NCI-H2196 (cell line): ENCODE measurements around the gene MMP28.

ENCODE experiments used
- DNase-seq: peaks from one replicate; lab custom pipeline; 2025; ENCODE audit not compliant: unreplicated experiment; lab: John Stamatoyannopoulos, UW

Gene MMP28

GRCh38 chr17:35745749-35746320, 49.6 kb downstream of the MMP28 start:
- DNase-seq: no peak

GRCh38 chr17:35745246-35745645, 50.2 kb downstream of the MMP28 start:
- DNase-seq: no peak

DNA sequence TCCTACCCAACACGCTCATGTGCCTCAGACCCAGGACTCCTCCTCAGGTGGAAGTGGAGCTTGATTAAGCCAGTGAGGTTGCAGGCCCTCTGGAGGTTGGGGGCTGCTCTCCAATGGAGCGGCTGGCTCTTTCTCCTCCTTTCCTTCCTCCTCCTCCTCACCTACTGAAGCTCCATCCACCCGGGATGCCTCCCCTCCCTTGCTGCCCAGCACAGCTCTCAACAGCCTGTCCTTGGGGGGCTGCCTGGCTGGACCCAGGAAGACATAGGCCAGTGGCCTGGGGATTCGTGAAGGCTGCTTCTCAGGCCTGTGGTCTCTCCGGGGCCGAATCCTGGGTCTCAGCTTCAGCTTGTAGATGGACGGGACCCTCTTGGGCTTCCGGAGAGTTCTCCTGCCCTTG, 50.6 kb downstream of the MMP28 start:
- DNase-seq: no peak

GRCh38 chr17:35743626-35744328, 51.7 kb downstream of the MMP28 start:
- no peak for DNase-seq

DNA sequence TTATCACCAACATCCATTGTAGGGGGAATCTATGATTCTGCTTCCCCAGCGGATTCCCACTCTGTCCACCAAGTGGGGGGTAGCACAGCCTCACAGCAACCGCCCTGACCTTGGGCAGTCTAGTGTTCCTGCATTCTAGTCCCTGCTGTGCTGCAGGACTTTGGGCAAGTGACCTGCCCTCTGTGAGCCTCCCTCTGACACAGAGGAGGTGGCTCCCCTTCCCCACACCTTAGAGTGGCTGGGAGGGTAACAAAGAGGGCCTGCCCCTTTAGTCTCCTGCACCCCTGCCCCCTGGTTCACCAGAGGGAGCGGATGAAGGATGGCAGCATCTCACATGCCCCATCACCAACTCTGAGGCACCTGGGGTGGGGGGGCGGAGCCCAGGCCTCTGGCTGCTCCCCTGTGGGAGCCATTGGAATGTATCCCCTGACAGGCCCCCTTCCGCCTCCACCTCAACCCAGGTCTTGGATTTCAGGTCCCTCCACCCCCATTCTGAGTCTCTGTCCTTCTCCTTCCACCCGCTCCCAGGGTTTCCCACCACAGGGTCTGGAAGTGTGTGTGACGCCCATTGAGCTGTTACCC, 52.5 kb downstream of the MMP28 start:
- no peak for DNase-seq

DNA sequence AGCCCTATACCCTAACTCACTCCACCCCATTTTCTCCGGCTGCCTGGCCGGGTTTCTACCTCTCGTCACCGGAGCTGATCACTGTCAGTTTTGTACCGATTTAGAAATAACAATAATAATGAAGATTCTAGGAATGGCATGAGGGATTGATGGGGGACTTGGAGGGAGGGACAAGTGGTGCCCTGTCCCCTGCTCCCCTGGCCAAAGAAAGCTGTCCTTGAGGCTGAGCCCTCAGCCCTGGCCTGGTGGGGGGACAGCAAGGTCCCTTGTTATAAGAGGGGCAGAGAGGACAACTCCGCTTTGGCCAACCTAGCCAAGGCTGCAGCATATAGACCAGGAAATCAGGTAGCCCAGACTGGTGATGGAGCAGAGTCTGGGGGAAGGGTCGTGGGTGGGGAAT, 52.9 kb downstream of the MMP28 start:
- no peak for DNase-seq

GRCh38 chr17:35740997-35741931, 54.2 kb downstream of the MMP28 start:
- no peak for DNase-seq

DNA sequence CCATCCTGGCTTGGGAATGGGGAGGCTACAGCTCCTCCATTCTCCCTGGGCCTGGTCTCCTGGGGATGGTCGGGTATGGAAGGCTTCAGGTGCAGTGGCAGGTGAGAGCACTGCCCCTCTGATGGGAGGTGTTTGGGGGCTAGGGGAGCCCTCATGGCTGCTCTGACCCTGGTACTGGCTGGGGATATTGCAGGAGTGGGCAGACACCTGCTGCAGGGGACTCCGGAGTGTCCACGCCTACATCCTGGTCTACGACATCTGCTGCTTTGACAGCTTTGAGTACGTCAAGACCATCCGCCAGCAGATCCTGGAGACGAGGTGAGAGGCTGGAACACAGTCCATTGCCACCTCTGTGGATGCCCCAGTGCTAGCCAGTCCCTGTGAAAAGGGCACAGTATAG, 55.2 kb downstream of the MMP28 start:
- no peak for DNase-seq

GRCh38 chr17:35738519-35739133, 56.8 kb downstream of the MMP28 start:
- no peak for DNase-seq

GRCh38 chr17:35736236-35736635, 59.2 kb downstream of the MMP28 start:
- no peak for DNase-seq

DNA sequence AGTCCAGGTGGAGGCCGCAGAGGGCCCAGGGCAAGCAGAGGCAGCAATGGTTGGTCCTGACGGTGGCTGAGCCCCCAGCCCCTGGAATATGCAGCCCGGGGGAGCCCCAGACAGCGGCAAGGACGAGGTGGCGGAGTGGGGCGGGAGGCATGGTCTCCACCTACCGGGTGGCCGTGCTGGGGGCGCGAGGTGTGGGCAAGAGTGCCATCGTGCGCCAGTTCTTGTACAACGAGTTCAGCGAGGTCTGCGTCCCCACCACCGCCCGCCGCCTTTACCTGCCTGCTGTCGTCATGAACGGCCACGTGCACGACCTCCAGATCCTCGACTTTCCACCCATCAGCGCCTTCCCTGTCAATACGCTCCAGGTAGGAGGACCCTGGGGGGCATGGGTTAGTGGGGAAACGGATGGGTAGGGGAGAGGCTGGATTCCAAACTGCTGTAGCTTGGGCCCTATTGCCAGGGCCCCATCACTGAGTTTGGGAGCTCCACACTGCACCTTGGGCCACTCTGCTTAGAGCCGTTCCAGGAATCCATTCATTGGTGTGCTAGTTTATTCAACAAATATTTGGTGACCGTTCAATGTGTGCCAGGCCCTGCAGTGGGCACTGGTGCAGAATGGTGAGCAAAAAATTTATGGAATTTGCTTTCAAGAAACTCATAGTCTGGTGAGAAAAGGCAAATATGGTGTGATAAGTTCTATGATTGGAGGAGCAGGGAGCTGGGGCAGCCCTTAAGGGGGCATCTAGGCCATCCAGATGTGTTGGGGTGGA, 60.2 kb downstream of the MMP28 start:
- no peak for DNase-seq

DNA sequence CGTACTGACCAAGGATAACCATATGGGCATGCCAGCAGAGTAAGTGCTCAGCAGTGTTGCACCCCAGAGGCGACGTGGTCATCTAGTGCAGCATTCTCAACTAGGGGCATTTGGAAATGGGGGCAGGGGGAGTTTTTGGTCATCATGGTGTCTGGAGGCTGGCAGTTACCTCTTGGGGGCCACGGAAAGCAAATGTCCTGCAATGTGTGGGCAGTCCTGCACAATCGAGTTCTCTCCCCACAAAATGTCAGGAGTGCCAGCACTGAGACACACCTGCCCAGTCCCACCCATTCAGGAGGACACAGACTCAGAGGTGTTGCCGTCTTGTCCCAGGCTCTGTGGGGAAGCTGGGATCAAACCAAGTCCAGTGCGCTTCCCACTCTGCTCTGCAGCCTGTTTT, 61.0 kb downstream of the MMP28 start:
- DNase-seq: no peak

- DNase-seq: no peak
These were observed 62.1 kb downstream of the MMP28 start for GRCh38 chr17:35733366-35733765.

DNA sequence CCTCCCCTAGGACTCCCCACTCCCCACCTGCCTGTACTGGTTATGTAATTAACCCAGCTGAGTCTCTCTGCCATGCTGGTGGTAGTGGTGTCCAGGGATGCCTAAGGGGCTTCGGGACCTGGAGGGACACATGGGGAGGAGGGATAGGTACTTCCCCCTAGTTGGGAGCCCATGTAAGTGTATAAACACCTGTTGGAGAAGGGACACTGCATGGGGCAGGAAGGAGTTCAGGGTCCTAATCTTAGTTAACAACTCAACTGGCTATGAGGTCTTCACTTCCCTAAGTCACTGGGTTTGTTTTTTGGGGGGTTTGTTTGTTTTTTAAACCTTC, 62.7 kb downstream of the MMP28 start:
- DNase-seq: no peak

GRCh38 chr17:35731917-35732805, 63.3 kb downstream of the MMP28 start:
- no peak for DNase-seq

DNA sequence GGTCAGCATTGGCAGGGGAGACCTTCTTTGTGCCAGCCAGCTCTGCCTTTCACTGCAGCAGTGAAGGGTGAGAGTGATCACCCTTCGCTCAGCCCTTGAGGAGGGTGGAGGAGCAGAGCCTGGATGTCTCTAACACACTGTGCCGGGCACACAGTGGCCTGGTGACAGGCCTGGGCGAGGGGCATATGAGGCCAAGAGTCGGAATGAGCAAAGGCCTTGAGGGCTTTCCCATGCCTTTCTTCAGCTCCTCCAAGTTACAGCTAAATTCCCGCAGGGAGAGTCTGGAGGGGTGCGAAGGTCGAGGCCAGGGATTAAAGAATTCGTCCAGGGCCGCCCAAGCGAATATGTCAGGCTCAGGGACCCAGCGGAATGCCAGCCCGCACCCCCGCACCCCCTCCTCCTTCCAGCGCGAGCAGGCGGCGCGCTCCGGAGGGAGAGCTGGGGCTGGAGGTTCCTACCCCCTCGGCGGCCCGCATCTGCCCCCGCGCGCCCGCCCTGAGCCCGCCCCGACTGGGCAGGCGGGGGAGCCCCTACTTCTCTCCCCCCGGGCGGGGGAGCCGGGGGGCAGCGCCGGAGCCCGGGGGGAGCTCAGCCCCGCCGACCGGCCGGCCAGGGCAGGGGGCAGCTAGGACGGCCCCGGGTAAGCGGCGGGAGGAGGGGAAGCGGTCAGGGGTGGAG, 64.1 kb downstream of the MMP28 start, which contains the start of gene RASL10B:
Gene RASL10B, plus strand, starts transcription at position 401 of the 678 bp plus-strand sequence. CDS start 3,546 bp downstream, outside the sequence.
- peak; percentile 0 for DNase-seq

DNA sequence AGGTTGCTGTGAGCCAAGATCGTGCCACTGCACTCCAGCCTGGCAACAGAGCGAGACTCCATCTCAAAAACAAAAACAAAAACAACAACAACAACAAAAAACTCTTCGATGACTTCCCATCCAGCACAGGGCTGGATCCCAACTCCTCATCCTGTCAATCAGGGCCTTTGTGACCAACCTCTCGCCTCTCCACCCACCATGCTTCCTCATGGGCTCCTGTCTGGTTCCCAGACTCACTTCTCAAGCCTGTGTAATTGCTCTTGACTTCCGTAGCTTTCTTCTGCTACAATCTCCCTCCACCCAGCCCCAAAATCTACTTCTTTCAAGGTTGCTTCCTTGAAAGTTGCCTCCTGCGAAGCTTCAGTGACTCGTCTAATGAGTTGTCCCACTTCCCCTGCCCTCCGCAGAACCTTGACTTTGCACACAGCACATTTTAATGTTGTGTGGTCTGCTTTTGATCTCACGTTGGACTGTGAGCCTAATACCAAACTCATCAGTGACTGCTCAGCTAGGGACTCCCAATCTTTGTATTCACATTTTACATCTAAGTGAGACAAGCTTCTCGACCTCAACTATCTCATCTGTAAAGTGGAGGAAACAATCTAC, 64.9 kb downstream of the MMP28 start:
- no peak for DNase-seq

DNA sequence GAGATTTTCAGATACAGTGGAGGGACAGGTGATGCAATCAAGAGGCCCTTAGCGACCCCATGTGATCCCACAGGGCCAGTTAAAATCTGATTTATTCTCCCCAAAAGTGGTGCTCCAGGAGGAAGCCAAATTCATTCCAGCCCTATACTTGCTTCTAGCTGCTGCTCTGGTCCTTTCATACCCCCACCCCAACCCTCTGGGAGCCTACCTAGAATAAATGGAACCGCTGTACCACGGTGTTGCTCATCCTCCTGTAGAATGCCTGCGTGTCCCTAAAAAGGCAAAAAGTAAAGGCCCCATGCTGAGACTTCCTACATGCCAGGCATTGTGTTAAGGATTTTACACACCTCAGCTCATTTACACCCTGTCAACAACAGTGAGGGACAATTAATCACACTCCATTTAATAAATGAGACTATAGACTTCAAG, 66.0 kb downstream of the MMP28 start:
- DNase-seq: no peak
